Skin of body (tissue), 2 donors: ENCODE measurements around the gene MET. TPM values are rescaled to one million over a fixed set of nuclear protein-coding genes. Genes with fewer than 3 reads are reported as not detected.

Experiments used
- DNase-seq: peaks from one replicate; lab custom pipeline; 2025; lab: John Stamatoyannopoulos, UW
- total RNA-seq: library from RNA; depleted of rRNA; stranded (reverse); fragments of >200 nt; gene quantifications from one replicate; pipeline ENCODE4 v1.2.3, GENCODE V29; 2014

The MET gene
- total RNA-seq, 1 donor from 2014 or later, result 7.1 TPM

DNA sequence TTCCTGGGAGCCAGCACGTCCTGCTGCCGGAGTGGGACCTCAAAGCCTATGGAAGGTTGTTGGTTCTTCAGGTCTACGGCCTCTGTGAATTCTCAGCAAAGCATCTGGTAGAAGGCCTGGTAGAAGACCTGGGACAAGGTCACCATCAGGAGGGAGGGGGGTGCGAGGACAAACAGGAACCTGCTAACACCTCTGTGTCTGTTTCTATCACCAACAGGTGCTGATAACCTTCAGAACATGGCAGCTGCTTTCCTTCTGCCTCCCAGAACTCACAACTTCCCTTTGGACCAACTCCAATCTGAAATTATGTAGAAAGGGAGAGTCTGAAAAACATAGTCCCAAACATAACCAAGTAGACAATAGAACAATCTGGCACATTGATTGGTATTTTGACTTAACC, 8.3 kb upstream of the MET start:
- no peak for DNase-seq

GRCh38 chr7:116665332-116665996, 6.5 kb upstream of the MET start:
- DNase-seq, result no peak

DNA sequence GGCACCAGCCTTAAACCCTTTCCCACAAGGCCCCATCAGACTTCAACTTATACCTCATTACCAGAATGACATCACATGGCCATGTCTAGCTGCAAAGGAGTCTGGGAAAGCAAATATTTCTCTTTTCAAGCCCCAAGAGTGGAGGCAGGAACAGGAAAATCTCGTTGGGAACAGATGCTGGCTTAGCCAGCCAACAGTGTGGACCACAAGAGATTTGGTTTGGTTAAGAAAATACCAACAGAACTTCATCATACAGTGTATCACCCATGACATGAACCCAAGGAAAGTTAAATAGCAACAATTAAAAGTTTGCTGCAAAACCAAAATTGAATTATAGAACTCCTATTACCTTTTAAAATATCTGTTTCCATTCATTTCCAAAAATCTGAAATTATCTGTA, 2.2 kb upstream of the MET start:
- no peak for DNase-seq

DNA sequence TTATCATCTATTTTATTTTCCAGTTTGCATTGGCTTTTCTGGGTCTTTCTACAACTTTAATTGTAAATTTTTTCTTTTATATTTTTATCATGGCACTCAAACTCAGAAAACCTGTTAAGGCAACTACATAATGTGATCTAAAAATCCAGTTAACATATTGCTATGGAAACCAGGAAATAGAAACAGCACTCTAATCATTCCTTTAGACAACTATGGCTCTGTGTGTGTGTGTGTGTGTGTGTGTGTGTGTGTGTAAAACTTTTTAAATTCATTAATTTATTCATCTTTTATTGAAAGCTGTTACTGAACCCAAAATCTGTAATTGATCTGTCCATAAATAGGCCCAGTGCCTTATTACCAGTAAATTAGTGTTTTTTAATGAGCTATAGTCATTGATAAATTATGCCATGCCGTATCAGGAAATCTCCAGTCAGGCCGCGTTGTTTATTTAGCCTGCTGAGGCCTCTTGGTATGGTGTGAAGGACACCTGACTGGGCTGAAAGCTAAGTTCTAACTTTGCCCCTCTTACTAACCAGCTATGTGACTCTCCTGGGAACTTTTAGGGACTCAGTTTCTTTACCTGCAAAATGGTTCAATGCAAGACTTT, 1.5 kb upstream of the MET start:
- DNase-seq, result no peak

DNA sequence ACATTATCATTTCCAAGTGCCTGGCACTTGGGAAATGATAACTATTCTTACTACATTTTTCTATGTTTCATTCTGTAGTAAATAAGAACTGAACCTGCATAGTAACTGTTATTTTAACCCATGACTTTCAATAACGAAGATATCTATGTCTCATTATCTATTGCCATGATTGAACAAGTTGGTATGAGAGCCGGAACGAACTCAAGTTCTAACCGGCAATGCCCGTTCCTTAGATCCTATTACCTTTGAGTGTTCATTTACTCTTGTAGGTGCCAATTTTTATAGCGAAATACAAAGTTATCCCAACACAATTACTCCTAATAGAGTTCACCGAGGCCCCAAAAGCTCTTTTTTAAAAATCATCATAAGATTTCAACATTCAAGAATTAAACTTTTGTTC, 885 bp upstream of the MET start:
- no peak for DNase-seq

GRCh38 chr7:116672596-116673456, 830 bp downstream of the MET start:
- DNase-seq, result no peak

- no peak for DNase-seq
Observed at GRCh38 chr7:116673457-116673865, 1.5 kb downstream of the MET start.

DNA sequence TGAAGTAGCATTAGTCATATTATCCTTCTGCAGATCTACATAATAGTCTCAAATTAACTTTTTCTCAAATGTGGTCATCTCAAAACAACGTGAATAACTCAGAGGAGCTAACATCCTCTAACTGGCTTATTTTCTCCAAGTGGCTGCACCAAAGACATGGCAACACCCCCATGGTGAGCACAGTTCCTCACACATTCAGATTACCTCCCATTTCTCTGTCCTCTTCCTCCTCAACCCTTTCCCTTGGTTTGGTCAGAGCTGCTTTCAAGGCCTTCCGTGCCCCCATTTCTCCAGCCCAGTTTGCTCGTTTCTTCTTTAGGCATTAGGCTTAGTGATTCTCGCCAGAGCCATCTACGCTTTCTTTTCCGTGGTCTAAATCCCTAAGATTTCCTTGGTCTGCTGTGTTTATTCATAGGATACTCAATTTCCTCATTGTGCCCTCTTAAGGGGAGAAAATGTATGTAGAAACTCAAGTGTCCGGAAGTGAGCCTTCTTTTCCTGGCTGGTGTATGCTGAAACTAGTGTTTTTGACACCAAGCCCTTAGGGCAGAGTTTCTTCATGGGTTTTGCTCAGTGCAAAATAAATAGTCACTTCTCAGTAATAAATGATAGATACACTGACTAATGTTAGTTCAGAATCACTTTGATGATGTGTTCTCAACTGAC, 2.6 kb downstream of the MET start:
- no peak for DNase-seq

DNA sequence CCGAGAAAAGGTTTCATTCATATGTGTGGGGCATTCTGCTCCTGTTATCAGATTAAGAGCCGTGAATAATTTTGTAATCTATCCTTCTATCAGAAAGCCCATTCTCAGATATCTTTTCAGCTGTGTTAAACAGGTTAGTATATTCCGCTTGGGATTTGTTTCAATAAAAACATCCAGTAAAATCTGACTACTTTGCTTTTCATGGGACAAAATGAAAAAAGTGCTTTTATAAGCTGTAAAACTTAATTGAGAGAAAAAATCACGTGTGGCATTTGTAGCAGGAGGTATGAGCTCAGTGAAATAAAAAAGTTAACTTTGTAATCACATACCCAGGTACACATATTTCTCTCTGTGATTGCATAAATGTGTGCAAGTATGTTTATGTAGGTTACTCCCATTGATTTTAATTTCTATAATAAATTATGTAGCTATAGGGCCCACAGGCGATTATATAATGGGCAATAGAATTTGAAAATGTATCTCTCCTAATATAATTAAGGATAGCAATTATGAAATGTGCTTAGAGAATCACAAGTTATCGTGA, 3.9 kb downstream of the MET start:
- DNase-seq, result no peak

- DNase-seq, result no peak
Observed at GRCh38 chr7:116678780-116679179, 6.8 kb downstream of the MET start.

DNA sequence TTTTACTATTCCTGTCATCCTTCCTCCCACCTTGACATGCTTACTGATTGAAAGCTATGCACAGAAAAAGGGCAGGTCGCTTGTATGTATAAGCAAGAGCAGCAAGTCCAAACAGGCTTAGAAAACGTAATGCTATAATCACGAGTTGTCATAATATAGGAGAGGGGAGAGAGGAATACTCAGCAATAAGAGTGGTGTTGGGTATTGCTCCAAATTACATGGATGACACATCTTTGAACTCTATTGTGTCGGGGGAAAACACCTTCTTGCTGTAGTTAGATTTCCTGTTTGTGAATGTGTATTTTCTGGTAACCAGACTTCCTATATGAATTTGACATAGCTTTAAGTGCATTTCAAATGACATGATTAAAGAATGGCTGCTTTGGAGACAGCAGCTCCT, 7.5 kb downstream of the MET start:
- no peak for DNase-seq

- DNase-seq, result no peak
Observed at GRCh38 chr7:116683786-116684185, 11.8 kb downstream of the MET start.

DNA sequence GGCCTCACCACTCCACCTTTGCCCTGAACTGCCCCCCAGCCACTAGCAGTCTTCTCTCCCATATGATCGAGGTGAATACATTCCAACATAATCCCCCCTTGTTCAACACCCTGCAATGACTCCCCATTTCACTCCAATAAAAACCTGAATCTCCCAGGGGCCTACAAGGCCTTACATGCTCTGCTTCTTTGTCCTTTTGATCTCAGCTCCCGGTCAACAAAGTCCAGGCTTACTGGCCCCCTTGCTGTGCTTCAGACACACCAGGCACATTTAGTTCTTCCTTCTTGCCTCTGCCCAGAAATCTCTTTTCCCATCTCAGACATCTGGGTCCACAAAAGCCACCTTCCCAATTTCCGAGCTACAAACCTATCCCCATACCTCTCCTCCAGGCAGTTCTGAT, 14.0 kb downstream of the MET start:
- no peak for DNase-seq

DNA sequence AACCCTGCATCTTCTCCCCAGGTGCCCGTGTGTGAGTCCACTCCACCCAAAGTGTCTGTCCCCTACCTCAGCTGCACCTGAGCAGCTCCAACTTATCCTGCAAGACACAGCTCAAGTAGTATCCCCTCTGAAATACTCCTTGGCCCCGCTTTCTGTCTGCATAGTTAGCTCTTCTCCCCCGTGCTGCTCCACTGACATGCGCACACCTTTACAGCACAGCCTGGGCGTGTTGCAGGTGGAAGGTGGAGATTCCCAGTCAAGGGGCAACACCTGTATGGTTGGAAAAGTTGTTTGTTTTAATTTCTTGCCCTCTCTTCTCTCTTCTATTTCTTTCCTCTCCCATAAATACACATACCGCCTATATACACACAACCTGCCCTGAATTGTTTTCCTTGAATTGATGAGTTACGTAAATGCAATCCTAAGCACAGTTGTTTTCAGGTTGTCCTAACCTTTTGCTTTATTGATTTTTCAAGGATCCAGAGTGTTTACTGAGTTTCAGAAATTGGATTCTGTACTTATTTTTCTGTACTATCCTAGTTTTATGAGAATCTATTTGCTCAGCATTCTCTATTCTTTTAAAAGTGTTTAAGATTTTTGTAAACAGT, 14.9 kb downstream of the MET start:
- DNase-seq, result no peak

GRCh38 chr7:116687801-116688201, 15.8 kb downstream of the MET start:
- no peak for DNase-seq

DNA sequence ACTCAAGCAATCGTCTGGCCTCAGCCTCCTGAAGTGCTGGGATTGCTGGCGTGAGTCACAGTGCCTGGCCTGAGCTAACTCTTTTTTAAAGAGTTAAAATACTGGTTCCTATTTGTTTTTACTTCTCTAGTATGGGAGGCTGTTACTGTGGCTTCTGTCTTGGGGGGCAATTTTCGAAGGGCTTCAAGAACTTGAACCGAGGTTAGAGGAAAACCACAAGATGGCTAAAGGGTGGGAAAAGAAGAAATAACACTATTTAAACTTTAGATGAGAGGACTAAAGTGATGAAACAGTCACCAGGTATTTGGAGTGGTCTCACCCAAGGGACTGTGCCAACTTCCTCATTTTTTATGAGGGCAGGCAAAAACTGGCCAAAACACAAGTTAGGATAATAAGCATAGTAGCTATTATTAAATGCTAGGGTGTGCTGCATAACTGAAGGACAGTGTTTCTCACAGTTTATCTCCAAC, 17.8 kb downstream of the MET start:
- DNase-seq, result no peak

DNA sequence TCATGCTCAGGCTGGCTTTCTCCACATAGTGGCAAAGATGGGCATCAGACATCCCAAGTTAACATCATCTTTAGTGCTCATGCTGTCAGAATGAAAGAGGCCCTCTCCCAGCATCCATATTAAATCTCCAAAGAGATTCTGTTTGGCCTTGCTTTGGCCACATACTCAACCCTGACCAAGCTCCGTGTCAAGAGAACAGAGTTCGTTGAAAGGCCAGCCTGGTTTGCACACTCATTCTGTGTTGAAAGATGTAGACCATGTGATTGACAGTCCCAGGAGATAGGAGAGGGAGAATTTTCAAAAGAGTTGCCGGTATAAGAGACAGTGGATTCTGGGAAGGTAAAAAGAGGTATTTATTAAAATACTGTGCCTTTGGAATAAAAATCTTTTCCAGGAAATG, 19.7 kb downstream of the MET start:
- no peak for DNase-seq

DNA sequence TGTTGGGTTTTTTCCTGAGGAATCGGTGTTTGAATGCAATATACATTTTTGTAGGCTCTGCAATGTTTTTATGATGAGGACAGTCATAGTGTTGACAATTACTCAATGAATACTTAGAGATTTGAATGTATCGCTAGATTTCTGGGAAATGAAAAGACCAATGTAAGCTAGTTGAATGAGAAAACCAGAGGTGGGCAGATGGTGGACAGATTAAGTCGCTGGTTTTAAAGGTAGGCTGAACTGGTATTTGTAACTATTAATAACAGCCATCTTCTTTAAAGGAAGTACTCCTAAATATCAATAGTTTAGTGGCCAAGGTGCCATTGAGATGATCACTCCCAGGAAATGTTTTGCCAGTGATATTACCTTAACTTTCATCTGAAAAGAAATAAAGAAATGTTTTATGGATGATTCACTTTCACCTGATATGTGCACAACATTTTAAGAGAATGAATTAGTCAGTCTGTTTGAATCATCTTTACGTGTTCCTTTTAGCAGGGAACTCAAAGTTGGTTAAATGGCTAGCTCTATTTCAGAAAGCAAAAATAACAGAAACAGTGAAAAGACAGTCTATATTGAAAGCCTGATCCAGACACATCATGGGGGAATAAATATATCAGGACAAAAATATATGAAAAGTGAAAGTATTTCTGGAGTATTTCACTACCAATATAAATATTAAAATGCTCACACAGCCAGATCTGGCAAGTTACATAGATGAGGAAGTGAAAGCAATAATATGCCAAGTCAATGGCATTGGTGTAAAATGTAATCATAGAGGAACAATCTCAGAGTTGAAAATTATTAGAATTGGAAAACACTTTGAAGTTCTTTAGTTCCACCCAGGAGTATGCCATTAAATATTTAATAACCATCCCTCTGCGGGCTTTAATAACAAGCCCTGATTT, 20.7 kb downstream of the MET start:
- no peak for DNase-seq

DNA sequence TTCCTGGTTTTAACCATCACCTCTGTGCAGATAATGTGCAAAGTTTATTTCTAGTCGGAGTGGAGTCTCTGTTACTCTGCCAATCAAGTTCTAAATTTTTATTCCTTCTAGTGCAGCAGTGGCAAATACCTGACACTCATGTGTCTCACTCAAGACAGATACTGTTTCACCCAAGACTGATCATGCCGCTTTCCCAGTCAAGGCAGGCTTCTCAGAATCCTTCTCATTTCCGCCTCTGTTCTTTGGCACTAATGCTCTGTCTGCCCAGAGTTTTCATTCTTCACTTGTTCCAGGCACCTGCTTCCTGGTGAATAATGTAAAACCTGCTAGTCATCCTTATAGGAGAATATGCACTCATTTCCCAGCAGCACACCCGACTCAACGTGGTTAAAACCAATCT, 24.7 kb downstream of the MET start:
- DNase-seq, result no peak

DNA sequence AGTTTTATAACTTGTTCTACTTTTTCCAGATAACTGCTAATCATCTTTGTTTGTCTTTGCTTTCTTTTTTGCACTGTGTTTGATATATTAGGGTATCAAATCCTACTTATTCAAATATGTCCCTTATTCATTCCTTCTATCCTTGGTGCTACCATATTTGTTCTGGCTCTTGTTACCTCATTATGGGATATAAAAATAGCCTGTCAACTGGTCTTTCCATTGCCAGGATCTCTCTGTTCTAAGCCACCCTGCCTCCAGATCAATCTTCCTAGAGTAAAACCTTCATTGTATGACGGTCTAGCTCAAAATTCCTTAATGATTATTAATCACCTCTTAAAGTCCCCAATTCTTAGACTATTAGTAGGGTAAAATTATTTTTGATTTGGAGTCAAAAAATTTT, 25.2 kb downstream of the MET start:
- DNase-seq, result no peak
